Caco-2 (cell line): ENCODE results near the gene MUC5B. TPM values are rescaled to one million over a fixed set of nuclear protein-coding genes. Genes with fewer than 3 reads are reported as not detected.
A peak's percentile ranks its signal among the peaks of the same experiment; 100 is the strongest.

Experiments used
- BruUV-seq: library from RNA; stranded (reverse); fragments of 400-500 nt; replicated peaks from 2 replicates; lab custom pipeline; 2021; lab: Mats Ljungman, UMichigan
- CTCF ChIA-PET: fragments of 300-600 bp; sonication (Branson Sonifier 250); formaldehyde crosslinking; loops from one replicate; lab custom pipeline; 2022; ENCODE audit warnings: antibody characterized with exemption; lab: Charles Lee
- POLR2A ChIA-PET: fragments of 300-600 bp; sonication (Branson Sonifier 250); formaldehyde crosslinking; loops from one replicate; lab custom pipeline; 2022; ENCODE audit warnings: antibody characterized with exemption; lab: Charles Lee
- DNase-seq, 2 experiments: peaks; one replicate each; pipeline versions ENCODE4 v3.0.0 to v3.0.0-alpha.2; 2020 to 2022
- H3K27me3 ChIP-seq: replicated peaks from 2 replicates; pipeline ENCODE4 v1.6.0; 2011; ENCODE audit warnings: low read length; ENCODE audit not compliant: control insufficient read depth, insufficient read depth
- H3K36me3 ChIP-seq: 2 replicates; pipeline ENCODE4 v1.5.1; 2011; ENCODE audit warnings: low read length; ENCODE audit not compliant: control insufficient read depth, insufficient read depth
- H3K4me1 ChIP-seq: fragments of 250-450 bp; sonication (Bioruptor Pico); 2 replicates; pipeline ENCODE4 v1.5.1; 2020; ENCODE audit warnings: mild to moderate bottlenecking
- H3K4me3 ChIP-seq: 2 replicates; pipeline ENCODE4 v1.5.1; 2011; ENCODE audit warnings: low read depth, mild to moderate bottlenecking, control low read depth, low read length
- H3K9me3 ChIP-seq: fragments of 250-450 bp; sonication (Bioruptor Pico); 2 replicates; pipeline ENCODE4 v1.5.1; 2020; ENCODE audit warnings: mild to moderate bottlenecking, moderate library complexity
- H3K27ac Mint-ChIP-seq: one replicate; pipeline ENCODE4 v1.8.0; 2022; ENCODE audit warnings: mixed read lengths; ENCODE audit not compliant: unreplicated experiment
- H3K27me3 Mint-ChIP-seq: one replicate; pipeline ENCODE4 v1.8.0; 2022; ENCODE audit warnings: mixed read lengths; ENCODE audit not compliant: insufficient read depth, unreplicated experiment
- H3K36me3 Mint-ChIP-seq: one replicate; pipeline ENCODE4 v1.8.0; 2022; ENCODE audit warnings: mild to moderate bottlenecking, mixed read lengths; ENCODE audit not compliant: insufficient read depth, unreplicated experiment
- H3K4me1 Mint-ChIP-seq: one replicate; pipeline ENCODE4 v1.8.0; 2022; ENCODE audit warnings: low read depth, mixed read lengths; ENCODE audit not compliant: unreplicated experiment
- H3K4me3 Mint-ChIP-seq: one replicate; pipeline ENCODE4 v1.8.0; 2022; ENCODE audit warnings: mild to moderate bottlenecking, moderate library complexity, mixed read lengths; ENCODE audit not compliant: unreplicated experiment
- H3K9me3 Mint-ChIP-seq: one replicate; pipeline ENCODE4 v1.8.0; 2022; ENCODE audit warnings: mixed read lengths; ENCODE audit not compliant: unreplicated experiment
- intact Hi-C: fragments of 100-400 bp; cut with micrococcal nuclease; formaldehyde crosslinking; loops from one replicate; pipeline ENCODE4 v1.10.0; 2022; ENCODE audit not compliant: unreplicated experiment
- total RNA-seq: library from RNA; stranded (reverse); gene quantifications from 2 replicates; pipeline ENCODE4 v1.2.3, GENCODE V29; 2022
- TF ChIP-seq, protein P1 (sequence below), 2 experiments: fragments of 200-600 bp in 1 of 2; IDR thresholded peaks; 1 replicate in 1 of 2; 2 replicates in 1 of 2; pipeline versions ENCODE4 v1.5.1 to v1.8.0; 2011 to 2022; ENCODE audit warnings: antibody characterized with exemption in 1 of 2, control low read depth in 1 of 2, inconsistent platforms in 1 of 2, low read depth in 1 of 2, low read length in 1 of 2, mild to moderate bottlenecking in 1 of 2, moderate library complexity in 1 of 2; ENCODE audit not compliant: insufficient read depth in 1 of 2, severe bottlenecking in 1 of 2, unreplicated experiment in 1 of 2

The MUC5B gene
- total RNA-seq, 1 experiment from 2014 or later, result not detected

DNA sequence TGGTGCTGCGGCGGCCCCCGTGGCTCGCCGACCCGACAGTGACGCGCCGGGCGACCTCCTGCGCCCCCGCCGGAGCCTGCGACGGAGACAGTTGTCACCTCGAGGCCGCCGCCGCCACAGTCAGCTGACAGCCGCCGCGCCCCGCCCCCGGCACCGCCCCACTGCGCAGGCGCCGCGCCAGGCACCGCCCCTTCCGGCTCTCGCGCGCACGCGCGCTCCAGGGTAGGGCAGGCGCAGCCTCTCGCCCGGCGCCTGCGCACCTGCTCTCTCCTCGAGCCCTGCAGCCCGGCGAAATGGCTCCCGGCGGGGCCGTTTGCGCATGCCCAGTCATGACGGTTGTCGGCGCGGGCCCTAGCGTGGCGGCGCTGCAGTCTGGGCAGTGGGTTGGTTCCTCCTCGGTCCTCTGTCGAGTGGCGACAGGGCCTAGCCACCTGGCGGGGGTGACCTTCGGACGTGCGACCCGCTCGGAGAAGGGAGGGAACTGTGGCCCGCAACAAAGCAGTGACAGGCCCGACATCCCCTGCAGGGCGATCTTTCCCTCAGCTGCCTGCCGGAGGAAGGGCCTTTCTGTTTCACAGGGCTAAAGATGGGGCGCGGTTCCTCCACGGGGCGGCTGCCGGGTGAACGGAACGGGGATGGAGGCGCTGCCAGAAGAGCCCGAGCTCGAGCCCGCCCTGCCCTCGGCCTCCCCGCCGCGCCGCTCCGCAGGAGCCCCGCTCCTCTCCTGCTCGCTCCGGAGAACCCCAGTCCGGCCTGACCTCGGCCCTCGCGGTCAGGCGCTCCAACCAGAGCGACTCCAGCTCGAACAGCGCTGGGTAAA lies 86.8 kb downstream of the MUC5B start, which contains the start of gene TOLLIP:
Gene TOLLIP, minus strand, starts transcription at position 135 of the 820 bp plus-strand sequence. Its CDS starts 134 bp downstream, at position 1.
- Histone ChIP-seq H3K36me3 (no peaks in the 10 kb centered on the region; the same call in 1 of the 2 replicates), H3K27me3 (no peaks in the 10 kb centered on the region), H3K4me3 (peak within 1 kb of the TSS; percentile 83), H3K9me3 (no peaks in the 10 kb centered on the region), H3K4me1 (peaks cover 27% of the 10 kb centered on the region)
- Mint-ChIP-seq H3K4me3 (peak within 1 kb of the TSS; percentile 83), H3K27me3 (no peaks in the 10 kb centered on the region), H3K27ac (peak within 1 kb of the TSS; percentile 69), H3K9me3 (no peaks in the 10 kb centered on the region), H3K36me3 (peaks cover under 1% of the 10 kb centered on the region), H3K4me1 (peaks cover 13% of the 10 kb centered on the region)
- TF ChIP-seq, protein P1, sequence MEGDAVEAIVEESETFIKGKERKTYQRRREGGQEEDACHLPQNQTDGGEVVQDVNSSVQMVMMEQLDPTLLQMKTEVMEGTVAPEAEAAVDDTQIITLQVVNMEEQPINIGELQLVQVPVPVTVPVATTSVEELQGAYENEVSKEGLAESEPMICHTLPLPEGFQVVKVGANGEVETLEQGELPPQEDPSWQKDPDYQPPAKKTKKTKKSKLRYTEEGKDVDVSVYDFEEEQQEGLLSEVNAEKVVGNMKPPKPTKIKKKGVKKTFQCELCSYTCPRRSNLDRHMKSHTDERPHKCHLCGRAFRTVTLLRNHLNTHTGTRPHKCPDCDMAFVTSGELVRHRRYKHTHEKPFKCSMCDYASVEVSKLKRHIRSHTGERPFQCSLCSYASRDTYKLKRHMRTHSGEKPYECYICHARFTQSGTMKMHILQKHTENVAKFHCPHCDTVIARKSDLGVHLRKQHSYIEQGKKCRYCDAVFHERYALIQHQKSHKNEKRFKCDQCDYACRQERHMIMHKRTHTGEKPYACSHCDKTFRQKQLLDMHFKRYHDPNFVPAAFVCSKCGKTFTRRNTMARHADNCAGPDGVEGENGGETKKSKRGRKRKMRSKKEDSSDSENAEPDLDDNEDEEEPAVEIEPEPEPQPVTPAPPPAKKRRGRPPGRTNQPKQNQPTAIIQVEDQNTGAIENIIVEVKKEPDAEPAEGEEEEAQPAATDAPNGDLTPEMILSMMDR (IDR thresholded peaks at IDR 0.05; ENCODE audit: insufficient read depth in 1 of 2, low read depth in 1 of 2, low read length in 1 of 2, severe bottlenecking in 1 of 2, unreplicated experiment in 1 of 2), result peak in 1 of 2 experiments; percentile 15
- ChIA-PET POLR2A (interaction anchor here (0.7 to 1.1 kb wide), 4 partner anchors 42 to 128 kb away, joined by 3 to 5 read pairs (median 4); partner anchors contain the start of gene BRSK2), CTCF (interaction anchor here (1.0 kb wide), 1 partner anchor 237 kb away, joined by 5 read pairs; no protein-coding TSS in a partner anchor)
- intact Hi-C loops, result loop anchor here (2.0 to 5.0 kb wide), 2 partner anchors 47 to 79 kb away; partner anchors contain the start of gene BRSK2
- BruUV-seq, result TSS peak; percentile 83
- DNase-seq, result peak; percentile 95 to 98

DNA sequence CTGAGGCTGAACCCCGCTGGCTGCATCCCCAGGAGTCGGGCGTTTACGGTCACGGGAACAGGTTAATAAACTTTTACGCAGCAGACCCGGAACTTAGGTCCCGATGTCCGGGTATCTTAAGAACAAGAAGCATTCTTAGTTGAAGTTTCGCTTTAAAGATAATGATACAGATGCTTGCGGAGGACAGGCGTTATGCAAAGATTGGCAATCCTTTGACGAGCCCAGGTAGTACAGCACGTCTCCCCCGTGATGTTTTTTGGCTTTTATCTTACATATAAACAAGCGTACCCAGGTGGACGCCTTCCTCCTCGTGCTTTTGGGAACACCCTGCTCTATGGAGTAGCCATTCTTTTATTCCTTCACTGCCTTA lies 87.4 kb downstream of the MUC5B start:
- H3K27me3 ChIP-seq, result no peaks in the 10 kb centered on the region
- TF ChIP-seq, protein P1 (IDR thresholded peaks at IDR 0.05; ENCODE audit: insufficient read depth in 1 of 2, low read depth in 1 of 2, low read length in 1 of 2, severe bottlenecking in 1 of 2, unreplicated experiment in 1 of 2), result no peak
- no peak for DNase-seq
- Mint-ChIP-seq H3K4me3 (peak overlapping the region; percentile 83), H3K4me1 (peaks cover 13% of the 10 kb centered on the region), H3K27me3 (no peaks in the 10 kb centered on the region), H3K36me3 (no peaks in the 10 kb centered on the region), H3K9me3 (no peaks in the 10 kb centered on the region), H3K27ac (peak overlapping the region; percentile 69)
- H3K36me3 ChIP-seq, result no peaks in the 10 kb centered on the region; the same call in 1 of the 2 replicates
- H3K4me3 ChIP-seq, result peak overlapping the region; percentile 78
- ChIA-PET POLR2A (interaction anchor here (1.0 to 1.1 kb wide), 2 partner anchors 41 to 73 kb away, joined by 3 to 4 read pairs; no protein-coding TSS in a partner anchor), CTCF (interaction anchor here (0.7 to 1.5 kb wide), 3 partner anchors 79 to 285 kb away, joined by 3 to 9 read pairs (median 3); partner anchors contain the start of gene BRSK2)
- no peaks in the 10 kb centered on the region for H3K9me3 ChIP-seq
- no TSS peak for BruUV-seq
- intact Hi-C loops, result loop anchor here (2.0 to 5.0 kb wide), 2 partner anchors 48 to 78 kb away; partner anchors contain the start of gene BRSK2
- H3K4me1 ChIP-seq, result peaks cover 21% of the 10 kb centered on the region
